DLD1 (cell line): Measurements from ENCODE around the gene FADS2.

Source experiments
- in situ Hi-C: cut with HindIII; loops from 2 replicates; pipeline ENCODE4 v1.10.0; 2017; ENCODE audit warnings: low sequenced_read_pairs

The FADS2 gene

DNA sequence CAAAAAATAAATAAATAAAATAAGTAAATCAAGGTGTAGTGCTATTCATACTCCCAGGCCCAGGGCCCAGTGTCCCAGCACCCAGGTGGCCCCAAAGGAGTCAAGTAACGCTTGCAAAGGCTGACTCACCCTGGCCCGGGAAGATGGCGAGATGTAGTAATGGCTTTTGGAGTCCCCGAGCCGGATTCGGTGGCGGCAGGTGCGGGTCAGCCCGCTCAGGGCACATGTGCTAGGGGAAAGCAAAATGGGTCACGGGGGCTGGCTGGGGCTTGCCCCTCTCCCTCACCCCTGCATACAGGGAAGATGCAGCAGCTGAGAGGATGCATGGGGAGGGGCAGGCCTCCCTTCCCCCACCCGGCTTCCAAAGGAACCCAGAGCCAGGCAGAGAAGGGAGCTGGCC, 74.2 kb downstream of the FADS2 start:
- in situ Hi-C loops: loop anchor here (25.0 kb wide), 1 partner anchor 160 kb away; no protein-coding TSS in a partner anchor

- in situ Hi-C loops: loop anchor here (25.0 kb wide), 1 partner anchor 158 kb away; no protein-coding TSS in a partner anchor
These were observed 75.7 kb downstream of the FADS2 start for GRCh38 chr11:61903845-61904244.

DNA sequence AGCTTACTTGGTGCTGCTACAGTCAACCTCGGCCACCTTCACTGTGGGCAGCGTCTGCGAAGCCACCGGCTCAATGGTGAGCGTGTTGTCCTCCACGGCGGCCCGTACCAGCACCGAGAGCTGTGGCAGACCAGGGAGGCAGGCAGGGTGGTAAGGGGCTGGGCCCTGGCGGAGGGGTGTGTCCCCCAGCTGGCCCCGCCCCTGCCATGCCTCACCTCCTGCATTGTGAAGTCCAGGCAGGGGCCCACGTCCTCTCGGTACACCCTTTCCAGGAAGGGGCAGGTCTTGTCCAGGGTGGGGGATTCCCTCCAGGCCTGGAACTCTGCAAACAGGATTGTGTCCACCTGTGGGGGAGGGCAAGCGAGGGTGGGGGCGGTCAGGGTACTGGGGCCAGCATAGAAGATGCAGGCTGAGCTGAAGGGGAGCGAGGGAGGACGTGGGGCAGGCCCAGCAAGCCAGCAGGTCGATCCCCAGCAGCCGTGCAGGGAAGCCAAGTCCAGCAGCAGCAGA, 76.5 kb downstream of the FADS2 start:
- in situ Hi-C loops: loop anchor here (25.0 kb wide), 1 partner anchor 158 kb away; no protein-coding TSS in a partner anchor

- in situ Hi-C loops: loop anchor here (25.0 kb wide), 1 partner anchor 157 kb away; no protein-coding TSS in a partner anchor
These were observed 77.1 kb downstream of the FADS2 start for GRCh38 chr11:61905067-61905696.

- in situ Hi-C loops: loop anchor here (25.0 kb wide), 1 partner anchor 156 kb away; no protein-coding TSS in a partner anchor
These were observed 77.9 kb downstream of the FADS2 start for GRCh38 chr11:61905801-61906521.

DNA sequence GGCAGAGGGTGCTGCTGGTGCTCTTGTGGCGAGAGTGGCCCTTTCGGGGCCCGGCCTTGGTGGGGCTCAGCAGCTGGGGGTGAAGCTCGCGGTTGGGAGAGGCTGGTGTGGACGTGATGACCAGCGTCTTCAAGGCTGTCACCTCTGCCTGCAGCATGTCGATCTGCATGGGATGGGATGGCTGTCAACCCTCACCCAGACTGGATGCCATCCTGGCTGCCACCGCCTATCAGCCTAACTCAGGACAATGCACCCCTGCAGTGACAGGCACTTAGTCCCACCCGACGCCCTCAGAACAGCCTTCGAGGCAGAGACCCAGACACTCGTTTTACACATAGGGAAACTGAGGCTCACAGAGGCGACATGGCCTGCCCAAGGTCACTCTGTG, 78.4 kb downstream of the FADS2 start:
- in situ Hi-C loops: loop anchor here (25.0 kb wide), 1 partner anchor 156 kb away; no protein-coding TSS in a partner anchor

DNA sequence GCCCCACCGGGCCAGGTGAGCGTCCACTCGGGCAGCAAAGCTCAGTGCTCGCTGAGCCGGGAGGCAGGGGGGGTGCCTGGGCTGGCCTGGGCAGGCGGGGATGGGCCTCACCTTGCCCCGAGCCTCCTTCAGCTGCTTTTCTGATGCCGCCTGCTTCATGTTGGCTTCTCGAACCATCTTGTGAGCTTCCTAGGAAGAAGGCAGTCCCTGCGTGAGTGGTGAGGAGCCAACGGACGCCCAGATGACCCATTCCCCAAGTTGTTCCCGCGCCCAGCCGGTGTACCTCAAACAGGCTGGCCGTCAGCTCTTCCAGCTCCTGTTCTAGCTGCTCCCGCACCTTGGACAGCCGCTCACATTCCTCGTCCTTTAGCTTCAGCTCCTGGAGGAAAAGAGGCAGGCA, 79.2 kb downstream of the FADS2 start:
- in situ Hi-C loops: loop anchor here (25.0 kb wide), 1 partner anchor 155 kb away; no protein-coding TSS in a partner anchor

- in situ Hi-C loops: loop anchor here (25.0 kb wide), 1 partner anchor 154 kb away; no protein-coding TSS in a partner anchor
These were observed 80.0 kb downstream of the FADS2 start for GRCh38 chr11:61907871-61908729.

DNA sequence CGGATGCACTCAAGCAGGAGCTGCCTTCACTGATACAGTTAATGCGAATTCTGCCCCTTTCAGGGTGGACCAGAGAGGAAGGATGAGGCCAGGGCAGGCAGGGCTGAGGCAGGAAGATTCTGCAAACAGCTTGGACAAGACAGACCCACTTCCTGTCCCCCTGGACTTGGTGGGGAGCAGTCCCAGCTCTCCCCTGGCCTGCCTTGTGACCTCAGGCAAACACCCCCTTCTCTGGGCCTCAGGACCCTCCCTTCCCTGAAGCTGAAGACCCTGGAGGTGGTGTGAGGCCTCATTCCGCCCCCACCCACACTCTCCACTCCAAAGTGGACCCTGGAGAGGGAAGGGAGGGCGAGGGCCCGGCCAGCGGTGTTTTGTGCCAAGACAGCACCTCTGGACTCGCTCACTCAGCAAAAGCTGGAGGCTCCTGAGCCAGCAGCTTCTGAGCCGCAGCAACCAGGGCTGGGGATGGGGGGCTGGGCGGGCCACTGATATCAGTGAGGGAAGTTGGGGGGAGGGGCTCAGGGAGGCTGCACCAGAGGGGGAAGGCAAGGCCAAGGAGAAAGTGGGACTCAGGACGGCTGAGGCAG, 80.7 kb downstream of the FADS2 start:
- in situ Hi-C loops: loop anchor here (25.0 kb wide), 1 partner anchor 153 kb away; no protein-coding TSS in a partner anchor

GRCh38 chr11:61910187-61911127, 82.4 kb downstream of the FADS2 start:
- in situ Hi-C loops: loop anchor here (25.0 kb wide), 1 partner anchor 152 kb away; no protein-coding TSS in a partner anchor

GRCh38 chr11:61911128-61911700, 83.1 kb downstream of the FADS2 start:
- in situ Hi-C loops: loop anchor here (25.0 kb wide), 1 partner anchor 151 kb away; no protein-coding TSS in a partner anchor

DNA sequence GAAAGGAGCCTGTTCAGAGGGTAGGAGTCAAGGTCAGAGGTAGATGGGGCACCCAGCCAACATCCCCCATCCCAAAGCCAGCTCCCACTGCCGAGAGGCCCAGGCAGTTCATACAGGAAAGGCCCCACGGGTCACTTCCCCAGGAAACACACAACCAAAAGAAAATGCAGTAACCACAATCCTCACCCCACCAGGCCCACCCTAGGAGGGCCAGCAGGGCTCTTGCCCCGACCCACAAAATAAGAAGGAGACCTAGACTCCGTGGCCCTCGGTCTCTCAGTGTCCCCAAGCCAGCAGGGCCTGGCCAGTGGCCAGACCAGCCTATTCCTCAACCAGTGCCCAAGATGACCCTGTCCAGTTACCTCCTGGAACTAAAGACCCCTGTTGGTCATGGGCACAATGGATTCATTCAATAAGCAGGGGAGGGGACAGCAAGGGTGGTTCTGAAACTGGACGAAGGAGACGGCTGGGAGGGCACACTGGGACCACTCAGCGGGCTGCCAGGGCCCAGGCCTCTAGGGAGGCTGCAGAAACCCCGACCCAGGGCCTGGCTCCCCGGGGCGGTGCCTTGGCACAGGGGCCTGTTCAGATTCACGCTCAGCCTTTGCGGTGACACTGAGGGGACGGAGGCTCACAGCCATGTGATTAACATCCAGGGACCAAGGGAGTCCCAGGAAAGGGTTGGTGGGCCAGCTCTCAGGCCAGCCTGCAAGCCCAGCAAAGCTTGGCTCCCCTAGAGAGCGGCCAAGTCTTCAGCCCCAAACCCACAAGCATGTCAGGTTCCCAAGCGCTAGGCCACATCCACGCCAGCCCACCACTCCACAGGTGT, 83.8 kb downstream of the FADS2 start:
- in situ Hi-C loops: loop anchor here (25.0 kb wide), 1 partner anchor 150 kb away; no protein-coding TSS in a partner anchor

DNA sequence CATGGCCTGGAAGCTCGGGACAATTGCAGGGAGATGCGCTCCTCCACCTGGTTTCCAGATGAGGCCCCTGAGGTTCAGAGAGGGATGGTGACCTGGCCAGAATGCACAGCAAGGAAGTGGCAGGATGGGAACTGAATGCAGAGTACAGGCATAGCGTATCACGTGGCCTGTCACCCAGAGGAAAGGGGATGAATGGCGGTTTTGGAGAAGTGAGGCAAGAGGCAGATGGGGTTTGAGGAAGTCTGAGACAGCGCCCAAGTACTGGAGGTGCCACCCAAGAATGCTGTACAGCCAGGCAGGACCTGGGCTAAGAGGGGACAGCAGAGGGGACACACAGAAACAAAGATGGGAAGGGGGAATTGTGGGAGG, 84.4 kb downstream of the FADS2 start:
- in situ Hi-C loops: loop anchor here (25.0 kb wide), 1 partner anchor 150 kb away; no protein-coding TSS in a partner anchor

GRCh38 chr11:61912991-61913698, 85.0 kb downstream of the FADS2 start:
- in situ Hi-C loops: loop anchor here (25.0 kb wide), 1 partner anchor 149 kb away; no protein-coding TSS in a partner anchor

DNA sequence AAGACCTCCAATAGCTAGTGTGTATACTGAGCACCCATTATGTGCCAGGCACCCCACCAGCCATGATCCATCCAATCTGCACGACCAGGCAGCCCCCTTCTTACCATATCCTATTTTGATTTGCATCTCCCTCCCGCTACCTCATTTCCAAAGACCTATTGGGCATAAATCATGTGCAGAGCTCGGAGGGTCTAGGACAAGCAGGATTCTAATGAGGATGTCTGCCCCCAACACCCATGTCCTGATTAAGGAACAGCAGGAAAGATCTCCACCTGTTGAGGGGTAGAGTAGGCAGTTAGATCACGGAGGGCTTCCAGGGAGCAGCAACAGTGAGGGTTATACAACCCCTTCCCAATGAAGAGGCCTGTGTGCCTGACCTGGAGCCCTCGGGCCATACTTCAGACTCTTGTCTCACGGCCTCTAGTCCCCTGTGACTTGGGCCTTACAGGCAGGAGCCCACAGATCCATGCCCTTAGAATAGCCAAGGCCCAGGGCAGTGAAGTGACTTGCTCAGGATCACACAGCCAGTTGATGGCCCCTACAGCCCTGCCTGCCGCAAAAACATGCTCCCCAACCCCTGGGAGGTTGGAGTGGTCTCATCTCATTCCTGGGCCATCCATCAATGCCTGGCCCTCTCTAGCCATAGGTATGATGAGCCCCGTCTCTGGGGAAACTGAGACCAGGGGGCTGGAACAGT, 85.7 kb downstream of the FADS2 start:
- in situ Hi-C loops: loop anchor here (25.0 kb wide), 1 partner anchor 148 kb away; no protein-coding TSS in a partner anchor

GRCh38 chr11:61914471-61915171, 86.5 kb downstream of the FADS2 start:
- in situ Hi-C loops: loop anchor here (25.0 kb wide), 1 partner anchor 148 kb away; no protein-coding TSS in a partner anchor
